Psoas muscle (tissue), 8 donors: ENCODE measurements around the gene CIAO2A. TPM values are rescaled to one million over a fixed set of nuclear protein-coding genes. Genes with fewer than 3 reads are reported as not detected.

Source experiments
- ATAC-seq, 4 donors: fragments of 200-7000 bp; cut with Tn5 transposase; one replicate each; pipeline ENCODE4 v1.9.1; 2020; ENCODE audit warnings: moderate library complexity in 3 of 4, mild to moderate bottlenecking in 2 of 4
- DNase-seq, 2 donors: peaks; one replicate each; pipeline ENCODE4 v3.0.0-alpha.2; 2020
- H3K27ac ChIP-seq: fragments of 200-600 bp; one replicate; pipeline ENCODE4 v1.8.0; 2022
- H3K27me3 ChIP-seq, 3 donors: fragments of 200-600 bp in 1 of 3; one replicate each; pipeline versions ENCODE4 v1.6.1 to v1.8.0; 2013 to 2022; ENCODE audit warnings: low read length in 2 of 3, mild to moderate bottlenecking in 2 of 3, moderate library complexity in 1 of 3; ENCODE audit not compliant: insufficient read depth in 3 of 3
- H3K36me3 ChIP-seq, 2 donors: fragments of 200-600 bp in 1 of 2; one replicate each; pipeline versions ENCODE4 v1.6.1 to v1.8.0; 2013 to 2022; ENCODE audit warnings: low read depth in 1 of 2, mild to moderate bottlenecking in 1 of 2, moderate library complexity in 1 of 2; ENCODE audit not compliant: insufficient read depth in 1 of 2
- H3K4me1 ChIP-seq: fragments of 200-600 bp; one replicate; pipeline ENCODE4 v1.8.0; 2022
- H3K4me3 ChIP-seq: fragments of 200-600 bp; one replicate; pipeline ENCODE4 v1.8.0; 2022; ENCODE audit warnings: mild to moderate bottlenecking
- H3K9me3 ChIP-seq: fragments of 200-600 bp; one replicate; pipeline ENCODE4 v1.8.0; 2022
- CTCF ChIP-seq: fragments of 200-600 bp; IDR thresholded peaks from one replicate; pipeline ENCODE4 v1.8.0; 2022; ENCODE audit warnings: antibody characterized with exemption
- WGBS, 3 donors: extraction: QIAGEN DNeasy Blood & Tissue Kit; methylation state at CpG; one replicate each; pipeline versions ENCODE4 v1.1.6 to v1.1.7; 2013; 5-methylcytosine and 5-hydroxymethylcytosine counted together
- intact Hi-C, 2 donors: fragments of 100-400 bp; cut with DNase I; formaldehyde crosslinking; loops; one replicate each; pipeline versions ENCODE4 v1.11.0 to v1.14.2; 2022
- polyA plus RNA-seq, 3 donors: library from polyadenylated mRNA; stranded (reverse); fragments of 200-250 nt; gene quantifications; one replicate each; pipeline ENCODE4 v1.2.3, GENCODE V29; 2013
- total RNA-seq, 4 donors: library from RNA; stranded (reverse); fragmentation: NEBNext Ultra II Directional in 2 of 4; extraction: Animal tissue kit (Norgen Biotek cat#: 25700) in 2 of 4; gene quantifications; one replicate each; pipeline versions ENCODE4 v1.2.1 to v1.2.4, GENCODE V29; 2021 to 2023
- donor health status: healthy with polysubstance abuse.
- donor health status: DM: no; HTN: no; CAD: no; lungs with moderate emphysema.
- donor health status: Bipolar disorder and iron deficiency.
- donor health status: healthy.
- donor health status: DM: yes; HTN: yes; CAD: no.
- donor health status: DM: no; HTN: no; CAD: no.
- donor health status: DM: no; HTN: no; CAD: no.
- donor health status: DM: yes; HTN: yes; CAD: no.

The CIAO2A gene
- total and polyA plus RNA-seq, 7 donors = 24.0 to 109 (median 73.5) TPM

- ATAC-seq (no peak), DNase-seq (no peak)
- Histone ChIP-seq H3K27ac (peak overlapping the region; percentile 31), H3K36me3 (peaks cover 0 to 34% of the 10 kb centered on the region in 2 donors), H3K9me3 (no peaks in the 10 kb centered on the region), H3K4me3 (no peak overlapping the region), H3K27me3 (no peaks in the 10 kb centered on the region), H3K4me1 (peaks cover 23% of the 10 kb centered on the region)
- WGBS, 3 donors = 92 to 97% (median 94%) methylated on average over 2 of the region's 2 CpGs
- TF ChIP-seq CTCF = no peak
- intact Hi-C loops = no loop called here
Observed at GRCh38 chr15:64072812-64073211, 20.8 kb downstream of the CIAO2A start.

GRCh38 chr15:64071931-64072765 lies 21.5 kb downstream of the CIAO2A start:
- ATAC-seq = peak in 2 of 4 donors; percentile 1 to 11
- H3K27me3 ChIP-seq = no peaks in the 10 kb centered on the region
- DNase-seq = no peak
- H3K9me3 ChIP-seq = no peaks in the 10 kb centered on the region
- 71 to 90% (median 76%) methylated on average over 4 of the region's 4 CpGs for WGBS, 3 donors
- H3K4me3 ChIP-seq = no peak overlapping the region
- H3K36me3 ChIP-seq = peaks cover 0 to 28% of the 10 kb centered on the region in 2 donors
- H3K27ac ChIP-seq = peak overlapping the region; percentile 91
- H3K4me1 ChIP-seq = peaks cover 29% of the 10 kb centered on the region
- intact Hi-C loops = no loop called here
- TF ChIP-seq CTCF = no peak

GRCh38 chr15:64070965-64071851 lies 22.4 kb downstream of the CIAO2A start:
- Histone ChIP-seq H3K9me3 (no peaks in the 10 kb centered on the region), H3K4me1 (peaks cover 29% of the 10 kb centered on the region), H3K27ac (peak overlapping the region; percentile 91), H3K4me3 (peak overlapping the region; percentile 21), H3K27me3 (no peaks in the 10 kb centered on the region), H3K36me3 (peaks cover 0 to 28% of the 10 kb centered on the region in 2 donors)
- no peak for TF ChIP-seq CTCF
- peak; percentile 61 to 84 for DNase-seq
- 29 to 46% (median 29%) methylated on average over 8 of the region's 8 CpGs for whole genome bisulfite sequencing, 3 donors
- intact Hi-C loops = no loop called here
- peak; percentile 92 to 96 (median 94) for ATAC-seq

GRCh38 chr15:64070106-64070505 lies 23.5 kb downstream of the CIAO2A start:
- intact Hi-C loops = no loop called here
- no peak for TF ChIP-seq CTCF
- Histone ChIP-seq H3K4me1 (peaks cover 29% of the 10 kb centered on the region), H3K4me3 (no peak overlapping the region), H3K9me3 (no peaks in the 10 kb centered on the region), H3K27me3 (no peaks in the 10 kb centered on the region), H3K27ac (peak overlapping the region; percentile 91), H3K36me3 (peaks cover 0 to 23% of the 10 kb centered on the region in 2 donors)
- ATAC-seq = no peak
- no peak for DNase-seq
- 92 to 98% (median 95%) methylated on average over 3 of the region's 3 CpGs for WGBS, 3 donors
